Peyer's patch (tissue), 4 donors: Measurements from ENCODE around the gene C19orf18. TPM values are rescaled to one million over a fixed set of nuclear protein-coding genes. Genes with fewer than 3 reads are reported as not detected.

ENCODE experiments used
- DNase-seq, 3 donors: peaks; one replicate each; pipeline ENCODE4 v3.0.0-alpha.2; 2017 to 2019
- H3K27ac ChIP-seq, 4 donors: fragments of 200-600 bp; sonication (generic); one replicate each; pipeline ENCODE4 v1.5.1; 2016 to 2019
- H3K27me3 ChIP-seq, 2 donors: fragments of 200-600 bp; sonication (generic); one replicate each; pipeline ENCODE4 v1.5.1; 2019
- H3K36me3 ChIP-seq, 3 donors: fragments of 200-600 bp; sonication (generic); one replicate each; pipeline ENCODE4 v1.5.1; 2016 to 2019
- H3K4me1 ChIP-seq, 4 donors: fragments of 200-600 bp; sonication (generic); one replicate each; pipeline ENCODE4 v1.5.1; 2016 to 2019
- H3K4me3 ChIP-seq, 4 donors: fragments of 200-600 bp; sonication (generic); 1 replicate in 3 of 4; 2 replicates in 1 of 4; pipeline ENCODE4 v1.5.1; 2016 to 2019; ENCODE audit warnings: mild to moderate bottlenecking in 1 of 4
- H3K9me3 ChIP-seq, 4 donors: fragments of 200-600 bp; sonication (generic); one replicate each; pipeline ENCODE4 v1.5.1; 2016 to 2019; ENCODE audit warnings: mild to moderate bottlenecking in 1 of 4
- CTCF ChIP-seq, 6 experiments: fragments of 450-650 bp in 4 of 6; fragments of 200-600 bp in 2 of 6; sonication (generic) in 1 of 6; IDR thresholded peaks; one replicate each; pipeline ENCODE4 v1.5.1; 2017 to 2019; ENCODE audit warnings: antibody characterized with exemption in 6 of 6, mild to moderate bottlenecking in 3 of 6, moderate library complexity in 1 of 6
- POLR2A ChIP-seq, 2 donors: fragments of 450-650 bp; IDR thresholded peaks; one replicate each; pipeline ENCODE4 v1.5.1; 2017; ENCODE audit warnings: antibody characterized with exemption in 2 of 2, mild to moderate bottlenecking in 2 of 2, moderate library complexity in 2 of 2
- total RNA-seq, 4 donors: library from RNA; depleted of rRNA; stranded (reverse); fragments of >200 nt; gene quantifications; one replicate each; pipeline ENCODE4 v1.1.0, GENCODE V29; 2016

C19orf18 gene
- total RNA-seq, 4 donors from 2014 or later: 3.1 to 4.0 TPM; not detected in 2

- peak; percentile 81 to 94 (median 94) for DNase-seq
- peak within 1 kb of the TSS; percentile 76 to 99 (median 86) for H3K4me3 ChIP-seq
- peaks cover 0 to 57% (median 0%) of the 10 kb centered on the region in 3 donors for H3K36me3 ChIP-seq
- TF ChIP-seq POLR2A (IDR thresholded peaks at IDR 0.05) (peak; percentile 57 to 68), CTCF (IDR thresholded peaks at IDR 0.05) (no peak)
- H3K9me3 ChIP-seq: peaks cover 0 to 52% (median 21%) of the 10 kb centered on the region in 4 donors
- H3K4me1 ChIP-seq: peaks cover 0 to 3% (median 0%) of the 10 kb centered on the region in 4 donors
- H3K27ac ChIP-seq: peak within 1 kb of the TSS; percentile 88 to 94 (median 90)
- no peaks in the 10 kb centered on the region for H3K27me3 ChIP-seq
Measured at GRCh38 chr19:58002384-58003173, 28.2 kb upstream of the C19orf18 start, which contains the start of gene ZNF606. ZNF606 (minus strand) TSS chr19:58002820; CDS start chr19:58001319, 1,501 bp downstream.

GRCh38 chr19:58001895-58002369 lies 27.6 kb upstream of the C19orf18 start:
- H3K9me3 ChIP-seq: peaks cover 0 to 51% (median 18%) of the 10 kb centered on the region in 4 donors
- peak overlapping the region; percentile 88 to 94 (median 90) for H3K27ac ChIP-seq
- peaks cover 0 to 59% (median 0%) of the 10 kb centered on the region in 3 donors for H3K36me3 ChIP-seq
- TF ChIP-seq POLR2A (IDR thresholded peaks at IDR 0.05) (no peak), CTCF (IDR thresholded peaks at IDR 0.05) (no peak)
- H3K27me3 ChIP-seq: no peaks in the 10 kb centered on the region
- peak in 1 of 3 donors; percentile 48 for DNase-seq
- peaks cover 0 to 3% (median 0%) of the 10 kb centered on the region in 4 donors for H3K4me1 ChIP-seq
- peak overlapping the region; percentile 76 to 99 (median 86) for H3K4me3 ChIP-seq

GRCh38 chr19:58000677-58001076 lies 26.3 kb upstream of the C19orf18 start:
- no peaks in the 10 kb centered on the region for H3K27me3 ChIP-seq
- TF ChIP-seq CTCF (IDR thresholded peaks at IDR 0.05) (no peak), POLR2A (IDR thresholded peaks at IDR 0.05) (no peak)
- peaks cover 0 to 3% (median 0%) of the 10 kb centered on the region in 4 donors for H3K4me1 ChIP-seq
- DNase-seq: no peak
- H3K9me3 ChIP-seq: peaks cover 0 to 51% (median 12%) of the 10 kb centered on the region in 4 donors
- H3K4me3 ChIP-seq: no peak overlapping the region
- H3K36me3 ChIP-seq: peaks cover 0 to 50% (median 0%) of the 10 kb centered on the region in 3 donors
- no peak overlapping the region for H3K27ac ChIP-seq

GRCh38 chr19:57992841-57993240 lies 18.5 kb upstream of the C19orf18 start:
- no peaks in the 10 kb centered on the region for H3K27me3 ChIP-seq
- no peaks in the 10 kb centered on the region for H3K4me1 ChIP-seq
- no peak overlapping the region for H3K4me3 ChIP-seq
- no peak for DNase-seq
- H3K36me3 ChIP-seq: peaks cover 0 to 66% (median 9%) of the 10 kb centered on the region in 3 donors
- no peak overlapping the region for H3K27ac ChIP-seq
- no peak for TF ChIP-seq POLR2A (IDR thresholded peaks at IDR 0.05)
- no peak for TF ChIP-seq CTCF (IDR thresholded peaks at IDR 0.05)
- peaks cover 0 to 80% (median 25%) of the 10 kb centered on the region in 4 donors for H3K9me3 ChIP-seq

- no peak overlapping the region for H3K4me3 ChIP-seq
- no peak overlapping the region for H3K27ac ChIP-seq
- TF ChIP-seq CTCF (IDR thresholded peaks at IDR 0.05): no peak
- no peak for TF ChIP-seq POLR2A (IDR thresholded peaks at IDR 0.05)
- no peaks in the 10 kb centered on the region for H3K27me3 ChIP-seq
- H3K9me3 ChIP-seq: peaks cover 0 to 98% (median 54%) of the 10 kb centered on the region in 4 donors
- H3K36me3 ChIP-seq: peaks cover 4 to 71% (median 7%) of the 10 kb centered on the region in 3 donors
- no peak for DNase-seq
- H3K4me1 ChIP-seq: no peaks in the 10 kb centered on the region
Measured at GRCh38 chr19:57978586-57979289, 4.4 kb upstream of the C19orf18 start.
